Activated gamma-delta T cell (primary cell): ENCODE results near the gene TMEM204.

Source experiments
- DNase-seq: peaks from one replicate; lab custom pipeline; 2025; lab: John Stamatoyannopoulos, UW

Gene TMEM204

GRCh38 chr16:1557576-1557975, 24.1 kb downstream of the TMEM204 start:
- DNase-seq: no peak

- no peak for DNase-seq
Measured at GRCh38 chr16:1559446-1559975, 26.0 kb downstream of the TMEM204 start.

GRCh38 chr16:1560153-1560552, 26.7 kb downstream of the TMEM204 start:
- DNase-seq: no peak

GRCh38 chr16:1560866-1561265, 27.4 kb downstream of the TMEM204 start:
- DNase-seq: no peak

- DNase-seq: no peak
Measured at GRCh38 chr16:1561266-1561665, 27.8 kb downstream of the TMEM204 start.

GRCh38 chr16:1561836-1562235, 28.4 kb downstream of the TMEM204 start:
- DNase-seq: no peak

- DNase-seq: no peak
Measured at GRCh38 chr16:1563786-1564185, 30.3 kb downstream of the TMEM204 start.

- DNase-seq: no peak
Measured at GRCh38 chr16:1564325-1564724, 30.9 kb downstream of the TMEM204 start.

- DNase-seq: no peak
Measured at GRCh38 chr16:1565083-1565805, 31.8 kb downstream of the TMEM204 start.

GRCh38 chr16:1567988-1568387, 34.5 kb downstream of the TMEM204 start:
- DNase-seq: no peak

- DNase-seq: no peak
Measured at GRCh38 chr16:1571012-1571671, 37.7 kb downstream of the TMEM204 start.

GRCh38 chr16:1572673-1573072, 39.2 kb downstream of the TMEM204 start:
- no peak for DNase-seq

- DNase-seq: no peak
Measured at GRCh38 chr16:1573301-1573700, 39.8 kb downstream of the TMEM204 start.

- no peak for DNase-seq
Measured at GRCh38 chr16:1575578-1575977, 42.1 kb downstream of the TMEM204 start.

GRCh38 chr16:1579214-1579613, 45.7 kb downstream of the TMEM204 start:
- no peak for DNase-seq

- no peak for DNase-seq
Measured at GRCh38 chr16:1580256-1580655, 46.8 kb downstream of the TMEM204 start.

GRCh38 chr16:1580956-1581355, 47.5 kb downstream of the TMEM204 start:
- no peak for DNase-seq

- no peak for DNase-seq
Measured at GRCh38 chr16:1581804-1582203, 48.3 kb downstream of the TMEM204 start.

GRCh38 chr16:1583180-1583579, 49.7 kb downstream of the TMEM204 start:
- no peak for DNase-seq

- no peak for DNase-seq
Measured at GRCh38 chr16:1584926-1585484, 51.5 kb downstream of the TMEM204 start.

- DNase-seq: no peak
Measured at GRCh38 chr16:1590366-1590765, 56.9 kb downstream of the TMEM204 start.

GRCh38 chr16:1590930-1591705, 57.7 kb downstream of the TMEM204 start:
- no peak for DNase-seq
